HG02759 (cell line): ENCODE results near the gene C16orf78.

Experiments
- ATAC-seq: cut with Tn5 transposase; IDR thresholded peaks from one replicate; pipeline ENCODE4 v1.9.1; 2021; ENCODE audit warnings: mild to moderate bottlenecking, moderate library complexity; ENCODE audit not compliant: unreplicated experiment

Gene C16orf78

GRCh38 chr16:49427771-49428170, 54.2 kb downstream of the C16orf78 start:
- no peak for ATAC-seq

DNA sequence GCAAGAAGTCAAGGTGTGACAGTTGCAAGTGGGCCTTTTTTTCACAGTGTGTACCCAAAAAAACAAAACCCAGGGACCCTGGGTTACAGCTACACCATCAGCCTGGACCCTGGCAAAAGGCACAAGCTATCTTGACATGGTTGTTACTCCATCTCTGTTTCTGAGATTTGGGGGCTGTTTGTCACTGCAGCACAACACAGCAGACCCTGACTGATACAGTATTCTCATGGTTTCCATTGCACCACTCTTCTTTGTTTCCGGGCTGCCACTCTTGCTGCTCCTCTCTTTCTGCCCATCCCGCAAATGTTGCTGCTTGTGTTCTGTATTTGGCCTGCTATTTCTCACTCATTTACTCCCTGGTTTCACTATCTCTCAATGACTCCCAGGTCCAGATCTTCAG, 55.2 kb downstream of the C16orf78 start:
- no peak for ATAC-seq

GRCh38 chr16:49431040-49431439, 57.4 kb downstream of the C16orf78 start:
- ATAC-seq: no peak

DNA sequence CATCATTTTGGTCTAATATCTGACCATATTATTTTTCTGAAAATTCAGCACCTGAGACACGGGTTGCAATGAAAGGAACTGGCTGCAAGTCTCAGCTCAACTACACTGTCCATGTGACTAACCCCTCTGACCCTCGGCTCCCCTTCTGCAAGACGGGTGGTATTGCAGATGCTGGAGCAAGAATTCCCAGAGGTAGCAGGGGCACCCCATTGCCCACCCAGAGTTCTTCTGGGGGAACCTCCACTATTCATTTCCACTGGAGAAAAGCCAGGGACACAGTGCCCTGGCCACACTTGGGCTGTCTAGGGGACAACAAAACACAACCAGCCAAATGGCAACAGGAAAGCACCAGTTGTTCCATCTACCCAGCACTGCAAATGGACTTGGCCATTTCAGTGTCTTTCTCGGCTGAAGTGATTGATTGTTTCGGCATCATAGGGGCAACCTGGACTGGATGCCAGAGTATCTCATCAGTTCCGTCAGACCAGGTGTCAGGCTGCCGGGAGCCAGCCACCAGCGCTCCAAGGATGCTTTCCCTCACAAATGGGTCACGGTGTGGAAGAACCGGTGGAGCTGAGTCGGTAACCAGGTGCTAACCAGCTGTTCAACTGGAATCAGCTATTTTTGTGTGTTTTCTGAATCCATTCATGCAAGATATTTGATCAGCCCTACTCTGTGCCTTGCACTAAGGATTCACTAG, 58.1 kb downstream of the C16orf78 start:
- no peak for ATAC-seq

DNA sequence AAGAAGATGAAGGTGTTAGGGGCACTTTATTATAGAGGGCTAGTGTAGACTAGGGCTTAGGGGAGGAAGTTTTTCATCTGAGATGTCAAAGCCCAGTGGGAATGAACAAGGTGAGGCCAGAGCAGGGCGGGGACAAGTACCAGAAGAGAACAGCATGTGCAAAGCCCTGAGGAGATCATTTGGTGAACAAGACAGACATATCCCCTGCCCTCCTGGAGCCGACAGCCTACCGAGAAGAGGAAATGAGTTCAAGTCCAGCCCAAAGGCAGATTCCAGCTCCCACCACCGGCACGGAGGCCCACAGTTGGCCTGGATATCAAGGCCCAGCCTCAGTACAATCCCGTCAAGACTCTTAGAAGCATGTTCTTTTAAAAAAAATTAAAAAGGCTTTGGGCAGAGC, 61.1 kb downstream of the C16orf78 start:
- ATAC-seq: no peak

- no peak for ATAC-seq
These were observed 62.6 kb downstream of the C16orf78 start for GRCh38 chr16:49436181-49436580.

DNA sequence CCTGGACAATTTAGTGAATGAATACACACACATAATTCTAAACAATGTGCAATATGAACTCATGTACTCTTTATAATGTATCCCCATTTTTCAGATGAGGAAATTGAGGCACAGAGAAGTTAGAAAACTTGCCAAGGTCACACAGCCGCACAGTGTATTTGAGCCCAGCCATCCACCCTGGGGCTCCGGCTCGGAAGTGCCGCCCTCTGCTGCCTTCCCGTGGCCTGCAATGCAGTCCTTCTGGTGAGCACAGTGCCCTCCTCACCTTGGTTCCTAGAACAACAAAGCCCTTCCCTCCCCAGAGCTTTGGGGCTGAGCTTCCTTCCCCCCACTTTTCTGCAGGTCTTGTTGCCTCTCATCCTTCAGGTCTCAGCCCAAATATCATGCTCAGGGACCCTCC, 63.7 kb downstream of the C16orf78 start:
- ATAC-seq: no peak

DNA sequence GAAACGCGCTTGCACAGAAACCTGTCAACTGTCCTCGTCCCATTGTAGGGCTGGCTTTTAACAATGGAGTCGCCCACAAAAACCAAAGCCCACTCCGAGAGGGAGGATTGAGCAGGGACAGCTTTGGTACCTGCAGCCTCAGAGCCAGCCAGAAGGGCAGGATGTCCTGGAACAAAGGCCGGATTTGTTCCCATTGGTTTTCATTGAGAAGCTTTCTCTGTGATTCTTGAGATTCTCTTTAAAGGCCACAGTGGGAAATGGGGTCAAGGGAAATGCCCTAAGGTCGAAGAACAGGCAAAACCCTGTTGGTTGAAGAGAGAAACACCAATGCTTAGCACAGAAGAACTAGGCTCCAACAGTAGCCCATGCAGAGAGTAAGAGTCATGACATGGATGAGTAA, 65.4 kb downstream of the C16orf78 start:
- no peak for ATAC-seq

DNA sequence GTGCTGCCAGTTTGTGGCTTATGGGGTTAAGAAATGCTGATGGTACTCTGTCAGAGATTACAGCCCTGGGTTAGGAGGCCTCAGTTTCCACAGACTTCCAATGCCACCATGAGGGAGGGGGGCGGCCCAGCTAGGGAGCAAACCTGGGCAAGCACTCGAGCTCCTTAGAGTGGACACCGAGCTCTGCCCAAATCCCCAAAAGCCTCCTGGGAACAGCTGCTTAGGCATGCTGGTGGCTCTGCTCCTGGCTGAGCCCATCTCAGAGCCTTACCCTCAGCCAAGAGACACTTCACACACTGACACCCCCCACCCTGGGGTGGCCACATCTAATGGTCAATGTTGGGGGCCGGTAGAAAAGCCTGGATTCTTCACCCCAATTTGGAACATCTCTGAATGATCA, 66.1 kb downstream of the C16orf78 start:
- no peak for ATAC-seq

DNA sequence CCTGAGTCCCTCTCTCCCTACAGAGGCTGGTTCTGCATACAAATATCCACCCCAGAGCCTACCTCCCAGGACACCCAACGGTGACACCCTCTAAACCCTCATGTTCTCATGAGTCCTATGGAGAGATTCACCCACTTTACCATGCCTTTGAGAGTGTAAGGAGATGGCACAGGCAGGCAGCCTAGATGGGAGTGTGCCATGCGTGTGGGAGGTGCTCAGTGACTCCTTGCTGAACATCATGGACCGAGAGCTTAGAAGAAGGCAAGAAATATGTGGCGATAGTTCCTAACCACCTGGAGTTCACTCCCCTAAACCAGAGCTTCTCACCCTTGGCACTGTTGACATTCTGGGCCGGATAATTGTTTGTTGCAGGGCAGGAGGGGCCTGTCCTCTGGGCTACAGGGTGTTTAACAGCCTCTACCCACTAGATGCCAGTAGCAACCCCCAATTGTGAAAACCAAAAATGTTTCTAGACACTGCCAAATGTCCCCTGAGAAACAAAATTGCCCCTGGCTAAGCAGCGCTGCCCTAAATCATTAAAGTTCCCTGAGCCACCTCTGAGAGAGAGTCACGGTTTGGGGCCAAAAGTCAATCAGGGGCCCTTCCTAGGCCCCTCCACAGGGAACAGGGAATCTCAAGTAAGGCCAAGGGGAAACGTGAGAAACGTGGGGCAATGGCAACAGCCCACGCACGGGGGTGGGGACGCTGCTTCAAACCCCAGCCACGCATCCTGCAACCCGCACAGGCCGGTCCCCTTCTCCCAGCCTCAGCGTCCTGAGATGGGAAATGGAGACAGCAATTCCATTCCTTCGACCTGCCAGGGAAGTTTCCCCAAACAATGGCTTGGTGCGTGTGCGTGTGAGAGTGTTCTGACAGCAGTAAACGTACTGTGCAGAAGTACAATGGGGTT, 66.8 kb downstream of the C16orf78 start:
- ATAC-seq: no peak

DNA sequence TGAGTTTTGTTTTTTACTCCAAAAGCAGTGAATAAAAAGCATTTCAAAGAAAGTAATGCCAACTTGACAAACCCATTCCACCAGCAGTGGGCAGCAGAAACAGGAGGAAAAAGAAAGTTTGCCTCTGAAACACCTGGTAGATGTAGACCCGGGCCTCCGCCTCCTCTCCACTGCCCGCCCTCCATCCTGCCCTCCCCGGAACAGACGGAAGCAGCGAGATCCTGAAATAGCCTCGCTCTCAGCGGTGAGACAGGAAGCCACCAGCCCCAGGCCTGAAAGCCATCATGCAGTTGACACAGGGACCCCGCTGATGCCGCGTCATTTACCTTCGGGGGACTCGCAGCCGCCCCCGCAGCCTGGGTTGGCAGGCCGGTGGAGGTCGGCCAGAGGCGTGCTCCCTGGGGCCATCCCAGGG, 67.8 kb downstream of the C16orf78 start:
- ATAC-seq: peak; percentile 98

- no peak for ATAC-seq
These were observed 69.2 kb downstream of the C16orf78 start for GRCh38 chr16:49442805-49443204.

DNA sequence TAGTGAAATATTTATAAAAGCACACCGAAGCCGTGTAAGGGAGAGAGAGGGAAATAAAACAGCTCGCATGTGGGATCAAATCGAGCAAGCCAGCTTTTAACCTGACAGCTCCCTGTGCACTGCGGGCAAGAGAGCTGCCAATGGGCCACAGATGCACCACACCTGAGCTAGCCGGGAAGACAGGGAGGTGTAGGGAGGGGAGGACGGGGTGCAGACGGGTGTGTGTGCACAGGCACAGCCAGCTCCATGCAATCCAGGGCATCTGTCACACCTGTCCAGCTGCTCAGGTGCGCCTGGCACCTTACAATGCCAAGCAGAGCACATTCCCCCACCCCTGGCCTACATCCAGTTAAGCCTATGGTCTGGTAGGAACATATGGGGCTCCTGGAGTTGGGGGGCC, 70.0 kb downstream of the C16orf78 start:
- no peak for ATAC-seq

- ATAC-seq: no peak
These were observed 73.2 kb downstream of the C16orf78 start for GRCh38 chr16:49446805-49447204.
